GM12878 (cell line): ENCODE data around the gene NEXN. TPM values are rescaled to one million over a fixed set of nuclear protein-coding genes. Genes with fewer than 3 reads are reported as not detected.

Experiments
- ATAC-seq: fragments of 200-7000 bp; cut with Tn5 transposase; 3 replicates; pipeline ENCODE4 v1.9.1; 2020; ENCODE audit warnings: mild to moderate bottlenecking, moderate library complexity
- BruUV-seq: library from RNA; stranded (reverse); fragments of 400-500 nt; replicated peaks from 2 replicates; lab custom pipeline; 2021; lab: Mats Ljungman, UMichigan
- CTCF ChIA-PET: fragments of 300-600 bp; sonication (Branson Sonifier 250); formaldehyde crosslinking; extraction: SDS; loops from one replicate; lab custom pipeline; 2021; ENCODE audit warnings: inconsistent platforms; lab: Yijun Ruan, JAX
- POLR2A ChIA-PET: fragments of 350-600 bp; formaldehyde crosslinking; extraction: SDS; loops from one replicate; lab custom pipeline; 2021; ENCODE audit warnings: inconsistent platforms; lab: Charles Lee
- RAD21 ChIA-PET: fragments of 300-600 bp; sonication (Branson Sonifier 250); formaldehyde crosslinking; loops from one replicate; lab custom pipeline; 2023; ENCODE audit warnings: antibody characterized with exemption; ENCODE audit not compliant: unreplicated experiment; lab: Charles Lee
- SMC1A ChIA-PET: fragments of 300-600 bp; sonication (Branson Sonifier 250); formaldehyde crosslinking; loops from one replicate; lab custom pipeline; 2023; ENCODE audit not compliant: unreplicated experiment, uncharacterized antibody; lab: Charles Lee
- DNase-seq: peaks from one replicate; pipeline ENCODE4 v3.0.0-alpha.2; 2011; ENCODE audit warnings: low read depth, low spot score
- FAIRE-seq: peaks from 3 replicates; lab custom pipeline; 2011; peaks lifted over from hg19 to GRCh38; lab: Jason Lieb, UNC
- H2AFZ ChIP-seq: 2 replicates; pipeline ENCODE4 v1.6.0; 2011; ENCODE audit warnings: low read depth, low read length, control low read depth; ENCODE audit not compliant: control insufficient read depth
- H3K27ac ChIP-seq: 2 replicates; pipeline ENCODE4 v1.5.1; 2011; ENCODE audit warnings: control low read depth; ENCODE audit not compliant: control insufficient read depth, insufficient read depth
- H3K27me3 ChIP-seq, 2 experiments: replicated peaks in 1 of 2; 2 replicates each; pipeline versions ENCODE4 v1.6.0 to v1.6.1; 2011; ENCODE audit warnings: low read length in 1 of 2; ENCODE audit not compliant: control insufficient read depth in 2 of 2, insufficient read depth in 2 of 2
- H3K36me3 ChIP-seq, 2 experiments: 2 replicates each; pipeline ENCODE4 v1.5.1; 2011; ENCODE audit warnings: low read length in 1 of 2; ENCODE audit not compliant: control insufficient read depth in 2 of 2, insufficient read depth in 2 of 2
- H3K4me1 ChIP-seq: 2 replicates; pipeline ENCODE4 v1.6.1; 2011; ENCODE audit warnings: mild to moderate bottlenecking, low read length, moderate library complexity, mixed read lengths; ENCODE audit not compliant: control insufficient read depth, insufficient read depth
- H3K4me2 ChIP-seq: 2 replicates; pipeline ENCODE4 v1.6.0; 2011; ENCODE audit warnings: control low read depth; ENCODE audit not compliant: control insufficient read depth, insufficient read depth
- H3K4me3 ChIP-seq: fragments of 200-600 bp; sonication (generic); 2 replicates; pipeline ENCODE4 v1.5.1; 2016
- H3K79me2 ChIP-seq: 2 replicates; pipeline ENCODE4 v1.6.0; 2011; ENCODE audit warnings: low read length; ENCODE audit not compliant: control insufficient read depth, insufficient read depth
- H3K9ac ChIP-seq: 2 replicates; pipeline ENCODE4 v1.8.0; 2011; ENCODE audit warnings: low read length, control low read depth, mixed read lengths; ENCODE audit not compliant: control insufficient read depth, insufficient read depth
- H3K9me3 ChIP-seq: replicated peaks from 3 replicates; pipeline ENCODE4 v1.5.1; 2011; ENCODE audit warnings: mild to moderate bottlenecking, low read length; ENCODE audit not compliant: control insufficient read depth, insufficient read depth
- H4K20me1 ChIP-seq: 2 replicates; pipeline ENCODE4 v1.6.0; 2011; ENCODE audit not compliant: control insufficient read depth, insufficient read depth
- BMI1 ChIP-seq: fragments of 450-650 bp; IDR thresholded peaks from 2 replicates; pipeline ENCODE4 v1.6.1; 2016; ENCODE audit warnings: mild to moderate bottlenecking, moderate library complexity, borderline replicate concordance
- HDGF ChIP-seq: fragments of 450-650 bp; IDR thresholded peaks from 2 replicates; pipeline ENCODE4 v1.6.1; 2016; ENCODE audit warnings: antibody characterized with exemption
- KDM1A ChIP-seq: fragments of 200-600 bp; sonication (generic); IDR thresholded peaks from 2 replicates; pipeline ENCODE4 v1.6.1; 2016; ENCODE audit warnings: borderline replicate concordance
- POLR2A ChIP-seq: IDR thresholded peaks from 2 replicates; pipeline ENCODE4 v1.6.1; 2011; ENCODE audit warnings: low read depth, mild to moderate bottlenecking, low read length
- RB1 ChIP-seq: fragments of 450-650 bp; formaldehyde crosslinking; IDR thresholded peaks from 2 replicates; pipeline ENCODE4 v1.6.1; 2017; ENCODE audit warnings: mild to moderate bottlenecking, borderline replicate concordance
- SUZ12 ChIP-seq: fragments of 200-600 bp; sonication (generic); IDR thresholded peaks from one replicate; pipeline ENCODE4 v1.6.1; 2018; ENCODE audit warnings: antibody characterized with exemption, mild to moderate bottlenecking; ENCODE audit not compliant: unreplicated experiment
- USF2 ChIP-seq: IDR thresholded peaks from 2 replicates; pipeline ENCODE4 v1.6.1; 2011; ENCODE audit warnings: low read depth, low read length, improper control_type of control experiment, borderline replicate concordance
- WGBS: methylation state at CpG from one replicate; pipeline ENCODE4 v1.1.6; 2016; ENCODE audit warnings: low lambda C conversion rate; ENCODE audit not compliant: insufficient replicate concordance, insufficient coverage; ENCODE audit errors: missing lambda C conversion rate; 5-methylcytosine and 5-hydroxymethylcytosine counted together
- in situ Hi-C: fragments of 300-500 bp; cut with MboI; formaldehyde crosslinking; loops from 9 replicates; pipeline ENCODE4 v1.14.3; 2018; ENCODE audit warnings: mixed read lengths
- intact Hi-C: fragments of 100-400 bp; cut with micrococcal nuclease; formaldehyde crosslinking; loops from one replicate; pipeline ENCODE4 v1.14.2; 2022; ENCODE audit not compliant: unreplicated experiment
- polyA plus RNA-seq, 11 experiments: library from polyadenylated mRNA; depleted of rRNA in 4 of 11; unstranded in 6 of 11; stranded (reverse) in 5 of 11; fragments of >200 nt; fragmentation: Nextera tagmentation in 4 of 11; fragmentation: Illumina TruSeq in 1 of 11; extraction: Ambion mirVana in 4 of 11; extraction: Trizol in 1 of 11; gene quantifications; 1 replicate in 1 of 11; 2 replicates in 10 of 11; pipeline versions ENCODE4 v1.2.1 to v1.2.3, GENCODE V29; 2011 to 2016; ENCODE audit warnings: inconsistent platforms in 2 of 11, missing spikeins in 2 of 11, low read depth in 1 of 11
- total RNA-seq, 4 experiments: library from RNA; depleted of rRNA in 3 of 4; stranded (reverse); fragments of >200 nt in 3 of 4; fragmentation: Illumina TruSeq in 1 of 4; extraction: Trizol in 1 of 4; gene quantifications; 2 replicates each; pipeline versions ENCODE4 v1.2.1 to v1.2.3, GENCODE V29; 2013 to 2021

Gene NEXN
- total and polyA plus RNA-seq, 10 of the 15 experiments (the other 5 are each of a cell fraction or from before 2014, with no cell fraction given) = 2.5 to 46.6 (median 15.4) TPM

- peak overlapping the region; percentile 100 for H3K9ac ChIP-seq
- peaks cover 95% of the 10 kb centered on the region for H3K79me2 ChIP-seq
- H3K27me3 ChIP-seq = no peaks in the 10 kb centered on the region
- DNase-seq (no peak), FAIRE-seq (no peak), ATAC-seq (no peak)
- 4% methylated on average over 13 of the region's 13 CpGs for WGBS
- H3K4me3 ChIP-seq = peak overlapping the region; percentile 95
- BruUV-seq = no TSS peak
- TF ChIP-seq SUZ12 = no peak
- no peak for TF ChIP-seq RB1
- TF ChIP-seq HDGF = peak; percentile 22; the same call in 1 of the 2 replicates
- no peak for TF ChIP-seq KDM1A
- TF ChIP-seq USF2 = no peak
- no peak for TF ChIP-seq BMI1
- TF ChIP-seq POLR2A = 0 out of 2 replicates have a peak, but pooled peaks have one; percentile 35
- H3K4me1 ChIP-seq = no peaks in the 10 kb centered on the region; the same call in 1 of the 2 replicates
- RAD21 ChIA-PET = interaction anchor here (1.1 to 9.7 kb wide), 6 partner anchors 26 to 220 kb away, joined by 3 to 158 read pairs (median 4); partner anchors contain the start of gene DNAJB4
- no peak overlapping the region for H2AFZ ChIP-seq
- CTCF ChIA-PET = interaction anchor here (0.6 to 5.6 kb wide), 8 partner anchors 9 to 138 kb away, joined by 3 to 73 read pairs (median 7); partner anchors contain the start of gene DNAJB4
- in situ Hi-C loops = no loop called here
- H3K4me2 ChIP-seq = peak overlapping the region; percentile 86
- no peak overlapping the region for H3K27ac ChIP-seq
- H4K20me1 ChIP-seq = peaks cover 17% of the 10 kb centered on the region
- H3K36me3 ChIP-seq = peaks cover 0 to 13% of the 10 kb centered on the region in 2 experiments; a peak in 1 of 4 replicates
- SMC1A ChIA-PET = interaction anchor here (0.5 to 4.5 kb wide), 14 partner anchors 11 to 710 kb away, joined by 3 to 89 read pairs (median 3); partner anchors contain the start of gene DNAJB4
- POLR2A ChIA-PET = interaction anchor here (0.7 to 11.4 kb wide), 5 partner anchors 8 to 33 kb away, joined by 3 to 312 read pairs (median 3); partner anchors contain the start of gene DNAJB4
- intact Hi-C loops = loop anchor here (2.0 to 5.0 kb wide), 5 partner anchors 138 to 1039 kb away; partner anchors contain the start of gene ZZZ3
- no peaks in the 10 kb centered on the region for H3K9me3 ChIP-seq
Measured at GRCh38 chr1:77976433-77977076, 88.1 kb downstream of the NEXN start.
